ENCODE measurements around the gene RHOT2.

DNA sequence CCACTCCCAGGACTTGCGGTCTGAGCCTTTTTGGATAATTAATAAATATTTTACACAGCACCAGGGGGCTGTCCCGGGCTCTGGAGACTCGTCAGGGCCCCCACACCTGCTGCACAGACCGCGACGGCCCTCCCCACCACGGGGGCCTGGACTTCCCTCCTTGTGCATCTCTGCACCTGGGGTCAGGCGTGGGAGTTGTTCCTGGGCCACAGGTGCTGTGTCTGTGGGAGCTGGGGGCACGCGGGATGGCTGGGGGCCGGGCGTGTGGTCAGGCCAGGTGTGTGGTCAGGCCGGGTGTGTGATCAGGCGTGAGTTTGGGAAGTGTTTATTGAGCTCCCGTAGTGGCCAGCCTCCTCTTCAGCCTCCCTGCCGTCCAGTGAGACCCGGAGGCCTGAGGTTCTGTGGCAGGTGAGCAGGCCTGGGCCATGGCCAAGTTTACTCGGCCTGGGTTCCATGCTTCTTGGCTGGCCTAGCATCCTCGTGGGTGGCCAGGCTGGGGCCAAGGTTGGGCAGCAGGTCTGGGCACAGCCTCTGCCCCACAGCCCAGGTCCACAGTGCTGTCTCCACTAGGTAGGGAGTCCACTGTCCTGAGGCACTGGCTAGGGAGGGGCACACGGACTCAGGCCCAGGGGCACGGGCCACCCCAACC is 10.4 kb downstream of the RHOT2 start:
- TF ChIP-seq, protein P1, sequence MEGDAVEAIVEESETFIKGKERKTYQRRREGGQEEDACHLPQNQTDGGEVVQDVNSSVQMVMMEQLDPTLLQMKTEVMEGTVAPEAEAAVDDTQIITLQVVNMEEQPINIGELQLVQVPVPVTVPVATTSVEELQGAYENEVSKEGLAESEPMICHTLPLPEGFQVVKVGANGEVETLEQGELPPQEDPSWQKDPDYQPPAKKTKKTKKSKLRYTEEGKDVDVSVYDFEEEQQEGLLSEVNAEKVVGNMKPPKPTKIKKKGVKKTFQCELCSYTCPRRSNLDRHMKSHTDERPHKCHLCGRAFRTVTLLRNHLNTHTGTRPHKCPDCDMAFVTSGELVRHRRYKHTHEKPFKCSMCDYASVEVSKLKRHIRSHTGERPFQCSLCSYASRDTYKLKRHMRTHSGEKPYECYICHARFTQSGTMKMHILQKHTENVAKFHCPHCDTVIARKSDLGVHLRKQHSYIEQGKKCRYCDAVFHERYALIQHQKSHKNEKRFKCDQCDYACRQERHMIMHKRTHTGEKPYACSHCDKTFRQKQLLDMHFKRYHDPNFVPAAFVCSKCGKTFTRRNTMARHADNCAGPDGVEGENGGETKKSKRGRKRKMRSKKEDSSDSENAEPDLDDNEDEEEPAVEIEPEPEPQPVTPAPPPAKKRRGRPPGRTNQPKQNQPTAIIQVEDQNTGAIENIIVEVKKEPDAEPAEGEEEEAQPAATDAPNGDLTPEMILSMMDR (IDR thresholded peaks at IDR 0.05; ENCODE audit: low read depth, low read length) = no peak
- TF ChIP-seq POLR2A (IDR thresholded peaks at IDR 0.05; ENCODE audit: extremely low read depth, insufficient read length) (no peak), MYC (IDR thresholded peaks at IDR 0.05; ENCODE audit: low read depth, low read length) (no peak)
- TF ChIP-seq, protein P2, sequence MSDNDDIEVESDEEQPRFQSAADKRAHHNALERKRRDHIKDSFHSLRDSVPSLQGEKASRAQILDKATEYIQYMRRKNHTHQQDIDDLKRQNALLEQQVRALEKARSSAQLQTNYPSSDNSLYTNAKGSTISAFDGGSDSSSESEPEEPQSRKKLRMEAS (IDR thresholded peaks at IDR 0.05; ENCODE audit: low read depth, low read length) = no peak

Data from NB4 (cell line).